Gastroesophageal sphincter (tissue), 3 donors: ENCODE data around the gene PAX7.

Source experiments
- POLR2A ChIP-seq, 2 donors: fragments of 450-650 bp; IDR thresholded peaks; one replicate each; pipeline ENCODE4 v1.6.1; 2017; ENCODE audit warnings: antibody characterized with exemption in 2 of 2, mild to moderate bottlenecking in 2 of 2, moderate library complexity in 1 of 2
- POLR2AphosphoS5 ChIP-seq: sonication (generic); formaldehyde crosslinking; IDR thresholded peaks from one replicate; pipeline ENCODE4 v1.6.1; 2017; ENCODE audit warnings: antibody characterized with exemption
- TF ChIP-seq, protein P1 (sequence below), 4 experiments: fragments of 200-600 bp in 2 of 4; fragments of 450-650 bp in 2 of 4; sonication (generic) in 1 of 4; IDR thresholded peaks; one replicate each; pipeline ENCODE4 v1.5.1; 2017 to 2019; ENCODE audit warnings: antibody characterized with exemption in 4 of 4, mild to moderate bottlenecking in 2 of 4, moderate library complexity in 2 of 4

GRCh38 chr1:18599704-18600103 lies 30.9 kb upstream of the PAX7 start:
- TF ChIP-seq, protein P1, sequence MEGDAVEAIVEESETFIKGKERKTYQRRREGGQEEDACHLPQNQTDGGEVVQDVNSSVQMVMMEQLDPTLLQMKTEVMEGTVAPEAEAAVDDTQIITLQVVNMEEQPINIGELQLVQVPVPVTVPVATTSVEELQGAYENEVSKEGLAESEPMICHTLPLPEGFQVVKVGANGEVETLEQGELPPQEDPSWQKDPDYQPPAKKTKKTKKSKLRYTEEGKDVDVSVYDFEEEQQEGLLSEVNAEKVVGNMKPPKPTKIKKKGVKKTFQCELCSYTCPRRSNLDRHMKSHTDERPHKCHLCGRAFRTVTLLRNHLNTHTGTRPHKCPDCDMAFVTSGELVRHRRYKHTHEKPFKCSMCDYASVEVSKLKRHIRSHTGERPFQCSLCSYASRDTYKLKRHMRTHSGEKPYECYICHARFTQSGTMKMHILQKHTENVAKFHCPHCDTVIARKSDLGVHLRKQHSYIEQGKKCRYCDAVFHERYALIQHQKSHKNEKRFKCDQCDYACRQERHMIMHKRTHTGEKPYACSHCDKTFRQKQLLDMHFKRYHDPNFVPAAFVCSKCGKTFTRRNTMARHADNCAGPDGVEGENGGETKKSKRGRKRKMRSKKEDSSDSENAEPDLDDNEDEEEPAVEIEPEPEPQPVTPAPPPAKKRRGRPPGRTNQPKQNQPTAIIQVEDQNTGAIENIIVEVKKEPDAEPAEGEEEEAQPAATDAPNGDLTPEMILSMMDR (IDR thresholded peaks at IDR 0.05): no peak
- TF ChIP-seq POLR2A (IDR thresholded peaks at IDR 0.05): no peak
- TF ChIP-seq POLR2AphosphoS5: no peak
